Activated T-cell treated with anti-CD3 and anti-CD28 coated beads, Interleukin-2, amount 50 U/mL, for 72 hours (primary cell): ENCODE results near the gene FRMD5. TPM values are rescaled to one million over a fixed set of nuclear protein-coding genes. Genes with fewer than 3 reads are reported as not detected.

Experiments
- ATAC-seq, 2 donors: fragments of 150-1000 bp; cut with Tn5 transposase; replicated peaks in 1 of 2; 2 replicates each; pipeline ENCODE4 v1.10.0; 2021; ENCODE audit warnings: moderate library complexity in 2 of 2, mild to moderate bottlenecking in 1 of 2
- DNase-seq, 2 donors: peaks; one replicate each; pipeline ENCODE4 v3.0.0; 2021 to 2022; ENCODE audit warnings: mixed read lengths in 1 of 2
- H3K27ac Mint-ChIP-seq: one replicate; pipeline ENCODE4 v1.8.0; 2022; ENCODE audit warnings: mild to moderate bottlenecking, moderate library complexity, mixed read lengths
- H3K27me3 Mint-ChIP-seq: one replicate; pipeline ENCODE4 v1.8.0; 2022; ENCODE audit warnings: low read depth, mixed read lengths
- H3K36me3 Mint-ChIP-seq, 2 donors: one replicate each; pipeline ENCODE4 v1.8.0; 2022; ENCODE audit warnings: mixed read lengths in 2 of 2, mild to moderate bottlenecking in 1 of 2; ENCODE audit not compliant: insufficient read depth in 2 of 2
- H3K4me1 Mint-ChIP-seq: one replicate; pipeline ENCODE4 v1.8.0; 2022; ENCODE audit warnings: low read depth, mixed read lengths
- H3K4me3 Mint-ChIP-seq, 2 donors: one replicate each; pipeline ENCODE4 v1.8.0; 2022; ENCODE audit warnings: mild to moderate bottlenecking in 2 of 2, mixed read lengths in 2 of 2, moderate library complexity in 2 of 2
- H3K9me3 Mint-ChIP-seq, 2 donors: one replicate each; pipeline ENCODE4 v1.8.0; 2022; ENCODE audit warnings: mixed read lengths in 2 of 2
- total RNA-seq, 2 donors: library from RNA; stranded (reverse); gene quantifications; one replicate each; pipeline ENCODE4 v1.2.3, GENCODE V29; 2022

Gene FRMD5
- total RNA-seq, 2 donors from 2014 or later = 0.60 to 0.77 TPM

GRCh38 chr15:43913941-43914340, 281.1 kb downstream of the FRMD5 start:
- H3K27me3 Mint-ChIP-seq = no peaks in the 10 kb centered on the region
- no peaks in the 10 kb centered on the region for H3K9me3 Mint-ChIP-seq
- H3K27ac Mint-ChIP-seq = no peak overlapping the region
- H3K4me1 Mint-ChIP-seq = peaks cover 6% of the 10 kb centered on the region
- no peak overlapping the region for H3K4me3 Mint-ChIP-seq
- no peaks in the 10 kb centered on the region for H3K36me3 Mint-ChIP-seq
- DNase-seq (no peak), ATAC-seq (no peak)

GRCh38 chr15:43913026-43913780, 281.9 kb downstream of the FRMD5 start:
- ATAC-seq = peak; percentile 29 to 51
- Mint-ChIP-seq H3K36me3 (no peaks in the 10 kb centered on the region), H3K27ac (no peak overlapping the region), H3K4me3 (no peak overlapping the region), H3K9me3 (no peaks in the 10 kb centered on the region), H3K27me3 (no peaks in the 10 kb centered on the region), H3K4me1 (peaks cover 6% of the 10 kb centered on the region)
- no peak for DNase-seq

- ATAC-seq = no peak
- no peaks in the 10 kb centered on the region for H3K9me3 Mint-ChIP-seq
- H3K4me3 Mint-ChIP-seq = no peak overlapping the region
- H3K4me1 Mint-ChIP-seq = peaks cover 6% of the 10 kb centered on the region
- H3K27ac Mint-ChIP-seq = no peak overlapping the region
- no peak for DNase-seq
- H3K27me3 Mint-ChIP-seq = no peaks in the 10 kb centered on the region
- H3K36me3 Mint-ChIP-seq = no peaks in the 10 kb centered on the region
Measured at GRCh38 chr15:43912208-43912607, 282.9 kb downstream of the FRMD5 start.

- Mint-ChIP-seq H3K4me1 (peaks cover 6% of the 10 kb centered on the region), H3K27me3 (no peaks in the 10 kb centered on the region), H3K9me3 (no peaks in the 10 kb centered on the region), H3K27ac (no peak overlapping the region), H3K4me3 (no peak overlapping the region), H3K36me3 (no peaks in the 10 kb centered on the region)
- DNase-seq (no peak), ATAC-seq (no peak)
Measured at GRCh38 chr15:43911235-43911781, 283.8 kb downstream of the FRMD5 start.

GRCh38 chr15:43908516-43909050, 286.5 kb downstream of the FRMD5 start:
- no peaks in the 10 kb centered on the region for H3K36me3 Mint-ChIP-seq
- H3K27me3 Mint-ChIP-seq = no peaks in the 10 kb centered on the region
- no peak for DNase-seq
- no peak for ATAC-seq
- H3K9me3 Mint-ChIP-seq = no peaks in the 10 kb centered on the region
- no peak overlapping the region for H3K4me3 Mint-ChIP-seq
- H3K27ac Mint-ChIP-seq = no peak overlapping the region
- H3K4me1 Mint-ChIP-seq = peaks cover 11% of the 10 kb centered on the region

- ATAC-seq (no peak), DNase-seq (no peak)
- H3K9me3 Mint-ChIP-seq = no peaks in the 10 kb centered on the region
- no peak overlapping the region for H3K27ac Mint-ChIP-seq
- H3K27me3 Mint-ChIP-seq = no peaks in the 10 kb centered on the region
- H3K4me3 Mint-ChIP-seq = no peak overlapping the region
- no peaks in the 10 kb centered on the region for H3K36me3 Mint-ChIP-seq
- H3K4me1 Mint-ChIP-seq = peaks cover 6% of the 10 kb centered on the region
Measured at GRCh38 chr15:43905755-43906154, 289.3 kb downstream of the FRMD5 start.

GRCh38 chr15:43903864-43904290, 291.2 kb downstream of the FRMD5 start:
- Mint-ChIP-seq H3K27me3 (no peaks in the 10 kb centered on the region), H3K4me1 (peaks cover 6% of the 10 kb centered on the region), H3K27ac (no peak overlapping the region), H3K9me3 (no peaks in the 10 kb centered on the region), H3K36me3 (no peaks in the 10 kb centered on the region), H3K4me3 (peak overlapping the region in 1 of 2 donors; percentile 55)
- ATAC-seq (peak; percentile 71 to 72), DNase-seq (peak; percentile 62 to 73)

GRCh38 chr15:43901495-43901894, 293.6 kb downstream of the FRMD5 start:
- H3K36me3 Mint-ChIP-seq = peaks cover 0 to 2% of the 10 kb centered on the region in 2 donors
- ATAC-seq (no peak), DNase-seq (no peak)
- H3K27ac Mint-ChIP-seq = no peak overlapping the region
- no peaks in the 10 kb centered on the region for H3K27me3 Mint-ChIP-seq
- no peaks in the 10 kb centered on the region for H3K9me3 Mint-ChIP-seq
- peaks cover 6% of the 10 kb centered on the region for H3K4me1 Mint-ChIP-seq
- no peak overlapping the region for H3K4me3 Mint-ChIP-seq

GRCh38 chr15:43900996-43901395, 294.1 kb downstream of the FRMD5 start:
- Mint-ChIP-seq H3K27ac (no peak overlapping the region), H3K36me3 (peaks cover 0 to 2% of the 10 kb centered on the region in 2 donors), H3K4me3 (no peak overlapping the region), H3K4me1 (peaks cover 6% of the 10 kb centered on the region), H3K27me3 (no peaks in the 10 kb centered on the region), H3K9me3 (no peaks in the 10 kb centered on the region)
- DNase-seq (no peak), ATAC-seq (no peak)

- ATAC-seq (no peak), DNase-seq (no peak)
- Mint-ChIP-seq H3K36me3 (peaks cover 0 to 2% of the 10 kb centered on the region in 2 donors), H3K9me3 (no peaks in the 10 kb centered on the region), H3K4me3 (no peak overlapping the region), H3K4me1 (peaks cover 6% of the 10 kb centered on the region), H3K27me3 (no peaks in the 10 kb centered on the region), H3K27ac (no peak overlapping the region)
Measured at GRCh38 chr15:43899928-43900327, 295.1 kb downstream of the FRMD5 start.

GRCh38 chr15:43898891-43899290, 296.2 kb downstream of the FRMD5 start:
- H3K4me3 Mint-ChIP-seq = no peak overlapping the region
- peaks cover 4% of the 10 kb centered on the region for H3K4me1 Mint-ChIP-seq
- no peaks in the 10 kb centered on the region for H3K9me3 Mint-ChIP-seq
- no peak for DNase-seq
- ATAC-seq = no peak
- peaks cover 0 to 2% of the 10 kb centered on the region in 2 donors for H3K36me3 Mint-ChIP-seq
- no peaks in the 10 kb centered on the region for H3K27me3 Mint-ChIP-seq
- no peak overlapping the region for H3K27ac Mint-ChIP-seq

- no peaks in the 10 kb centered on the region for H3K27me3 Mint-ChIP-seq
- no peak for ATAC-seq
- no peak for DNase-seq
- H3K27ac Mint-ChIP-seq = no peak overlapping the region
- H3K36me3 Mint-ChIP-seq = peaks cover 0 to 4% of the 10 kb centered on the region in 2 donors
- H3K9me3 Mint-ChIP-seq = no peaks in the 10 kb centered on the region
- H3K4me1 Mint-ChIP-seq = no peaks in the 10 kb centered on the region
- H3K4me3 Mint-ChIP-seq = no peak overlapping the region
Measured at GRCh38 chr15:43896543-43896942, 298.5 kb downstream of the FRMD5 start.

GRCh38 chr15:43895586-43895985, 299.5 kb downstream of the FRMD5 start:
- DNase-seq (no peak), ATAC-seq (no peak)
- Mint-ChIP-seq H3K27ac (no peak overlapping the region), H3K27me3 (no peaks in the 10 kb centered on the region), H3K4me1 (no peaks in the 10 kb centered on the region), H3K9me3 (no peaks in the 10 kb centered on the region), H3K4me3 (no peak overlapping the region), H3K36me3 (peaks cover 0 to 4% of the 10 kb centered on the region in 2 donors)
